Retinal pigment epithelial cell (primary cell): Measurements from ENCODE around the gene ISLR.

Source experiments
- DNase-seq: peaks from one replicate; pipeline ENCODE4 v3.0.0-alpha.2; 2010; ENCODE audit warnings: low read depth
- H3K4me3 ChIP-seq: 2 replicates; pipeline ENCODE4 v1.5.1; 2011; ENCODE audit warnings: mild to moderate bottlenecking, low read length, control low read depth, moderate library complexity
- CTCF ChIP-seq: conservative IDR thresholded peaks from 2 replicates; pipeline ENCODE4 v1.5.1; 2011; ENCODE audit warnings: low read depth, low read length, control low read depth, inconsistent platforms

ISLR gene

DNA sequence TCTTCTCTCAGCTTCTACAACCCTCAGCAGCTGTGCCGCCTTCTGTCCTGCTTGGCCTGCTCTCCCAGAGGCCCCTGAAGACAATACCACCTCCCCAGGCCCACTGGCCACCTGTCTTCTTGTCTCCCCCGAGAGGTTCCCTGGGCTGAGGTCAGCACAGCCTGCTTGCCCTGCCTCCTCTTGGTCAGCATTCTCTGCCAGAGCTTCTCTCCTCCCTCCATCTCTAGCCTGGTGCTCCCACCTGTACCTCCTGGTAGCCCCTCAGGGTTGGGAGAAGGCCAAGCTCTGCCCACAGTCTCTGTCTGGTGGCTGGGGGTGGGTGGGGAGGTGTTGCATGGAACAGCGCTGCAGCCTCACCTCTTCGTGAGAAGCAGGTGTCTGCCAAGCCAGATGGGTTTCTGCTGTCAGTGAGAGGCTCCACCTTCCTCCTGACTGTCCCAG lies 5.6 kb upstream of the ISLR start:
- no peak for TF ChIP-seq CTCF
- DNase-seq: no peak
- no peak overlapping the region for H3K4me3 ChIP-seq

DNA sequence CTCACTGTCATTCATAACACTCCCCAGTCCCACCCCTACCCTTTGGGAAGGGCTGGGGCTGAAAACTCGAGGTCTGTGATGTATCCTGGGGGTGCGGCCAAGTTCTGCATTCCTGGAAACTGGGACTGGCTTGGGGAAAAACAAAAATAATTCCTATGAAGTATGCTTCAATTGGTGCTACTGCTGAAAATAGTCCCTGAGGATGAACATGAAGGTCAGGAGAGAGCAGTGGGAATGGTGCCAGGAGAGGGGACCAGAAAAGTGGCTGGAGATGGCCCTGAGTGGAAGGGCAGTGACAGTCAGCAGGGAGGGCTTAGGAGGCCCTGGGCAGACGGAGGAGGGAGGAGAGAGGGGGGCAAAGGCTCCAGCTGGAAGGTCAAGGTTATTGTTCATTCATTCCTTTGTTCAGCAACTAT lies 4.8 kb upstream of the ISLR start:
- H3K4me3 ChIP-seq: no peak overlapping the region
- DNase-seq: no peak
- TF ChIP-seq CTCF: no peak

- TF ChIP-seq CTCF: no peak
- no peak for DNase-seq
- H3K4me3 ChIP-seq: no peak overlapping the region
Measured at GRCh38 chr15:74170071-74170844, 3.3 kb upstream of the ISLR start.

GRCh38 chr15:74170875-74171578 lies 2.5 kb upstream of the ISLR start:
- no peak for DNase-seq
- H3K4me3 ChIP-seq: no peak overlapping the region
- no peak for TF ChIP-seq CTCF

DNA sequence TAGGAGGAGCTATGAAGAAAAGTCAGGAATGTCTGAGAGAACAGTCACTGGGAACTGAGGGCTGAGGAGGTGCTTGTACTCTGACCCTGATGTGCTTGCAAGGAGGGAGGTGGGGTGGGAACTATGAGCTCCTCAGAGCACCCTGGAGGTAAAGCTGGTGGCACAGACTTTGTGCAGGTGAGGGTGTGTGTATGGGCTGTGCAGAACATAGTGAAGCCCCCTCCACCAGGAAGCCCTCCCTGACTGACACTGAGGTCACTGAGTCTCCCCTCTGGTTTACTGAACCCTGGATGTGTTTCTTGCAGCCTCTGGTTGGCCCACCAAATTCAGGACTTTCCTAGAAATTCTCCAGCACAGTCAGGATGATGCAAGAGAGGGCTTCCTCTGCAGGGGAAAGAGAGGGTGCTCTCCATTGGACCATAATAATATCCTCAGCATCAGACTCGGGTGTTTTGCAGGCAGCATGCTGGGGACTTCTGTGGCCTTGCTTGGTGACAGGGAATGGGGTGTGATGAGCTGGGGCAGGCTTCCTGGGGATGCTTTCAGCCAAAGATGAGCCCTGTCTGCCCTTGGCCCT lies 1.5 kb upstream of the ISLR start:
- H3K4me3 ChIP-seq: no peak overlapping the region
- no peak for DNase-seq

DNA sequence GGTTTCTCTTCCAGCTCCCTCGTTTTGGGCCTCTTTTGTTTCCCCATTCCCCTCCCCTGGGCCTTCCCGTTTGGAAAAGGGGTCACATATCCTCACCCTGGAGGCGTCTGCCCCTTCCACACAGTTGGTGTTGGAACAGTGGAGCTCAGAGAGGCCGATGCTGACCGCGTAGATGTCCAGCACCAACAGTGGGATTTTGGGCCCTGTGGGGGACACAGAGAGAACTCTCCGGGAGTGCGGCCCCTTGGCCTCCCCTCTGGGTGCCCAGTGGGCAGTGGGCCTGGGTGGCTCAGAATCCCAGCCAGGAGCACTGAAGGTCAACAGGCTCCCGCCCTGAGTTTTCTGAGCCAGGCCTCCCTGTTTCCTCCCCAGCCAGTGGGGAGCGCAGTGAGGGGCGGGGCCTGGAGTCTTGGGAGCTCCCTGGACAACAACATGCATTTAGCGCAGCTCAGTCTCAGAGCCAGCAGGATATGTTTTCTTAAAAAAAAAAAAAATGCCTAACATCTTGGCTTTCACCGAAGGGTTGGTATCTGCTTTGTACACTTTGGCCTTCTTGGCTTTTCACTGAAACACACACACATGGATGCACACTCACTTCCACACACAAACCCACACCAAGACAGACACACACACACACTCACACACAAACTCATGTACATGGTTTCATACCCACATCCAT lies 670 bp upstream of the ISLR start:
- no peak overlapping the region for H3K4me3 ChIP-seq
- no peak for TF ChIP-seq CTCF
- no peak for DNase-seq

More for the DNA sequence above, 1.5 kb upstream of the ISLR start:
- no peak for TF ChIP-seq CTCF
